HG03045 (cell line): ENCODE measurements around the gene GPALPP1.
"Not testable (repeated sequence)": the region's sequence is repeated elsewhere in the genome, so short reads cannot be mapped to it uniquely, and the experiment has no call there.

ENCODE experiments used
- ATAC-seq: cut with Tn5 transposase; IDR thresholded peaks from one replicate; pipeline ENCODE4 v1.9.1; 2021; ENCODE audit warnings: mild to moderate bottlenecking, moderate library complexity; ENCODE audit not compliant: unreplicated experiment

GPALPP1 gene

GRCh38 chr13:45060062-45060461 lies 70.7 kb downstream of the GPALPP1 start:
- no peak for ATAC-seq

- no peak for ATAC-seq
Observed at GRCh38 chr13:45063261-45063860, 74.0 kb downstream of the GPALPP1 start.

GRCh38 chr13:45063889-45064288 lies 74.6 kb downstream of the GPALPP1 start:
- ATAC-seq = not testable (repeated sequence)

- ATAC-seq = no peak
Observed at GRCh38 chr13:45064889-45065288, 75.6 kb downstream of the GPALPP1 start.

GRCh38 chr13:45068036-45069001 lies 79.0 kb downstream of the GPALPP1 start:
- no peak for ATAC-seq

- ATAC-seq = no peak
Observed at GRCh38 chr13:45073809-45074208, 84.5 kb downstream of the GPALPP1 start.

- no peak for ATAC-seq
Observed at GRCh38 chr13:45074721-45075120, 85.4 kb downstream of the GPALPP1 start.

GRCh38 chr13:45078003-45078402 lies 88.7 kb downstream of the GPALPP1 start:
- ATAC-seq = no peak
